Measurements from ENCODE around the gene USP20. TPM values are rescaled to one million over a fixed set of nuclear protein-coding genes. Genes with fewer than 3 reads are reported as not detected.

USP20 gene
- total RNA-seq, 1 experiment from 2014 or later: 8.1 TPM

- DNase-seq (ENCODE audit: low read depth): no peak
Observed at GRCh38 chr9:129874261-129875101, 39.2 kb downstream of the USP20 start.

- no peak for DNase-seq (ENCODE audit: low read depth)
Observed at GRCh38 chr9:129875181-129875611, 39.9 kb downstream of the USP20 start.

- DNase-seq (ENCODE audit: low read depth): peak; percentile 26
Observed at GRCh38 chr9:129875687-129876395, 40.6 kb downstream of the USP20 start.

GRCh38 chr9:129876815-129877214, 41.6 kb downstream of the USP20 start:
- DNase-seq (ENCODE audit: low read depth): no peak

GRCh38 chr9:129878291-129878690, 43.0 kb downstream of the USP20 start:
- DNase-seq (ENCODE audit: low read depth): no peak

GRCh38 chr9:129879103-129879699, 43.9 kb downstream of the USP20 start:
- DNase-seq (ENCODE audit: low read depth): no peak

GRCh38 chr9:129879991-129880653, 44.9 kb downstream of the USP20 start:
- no peak for DNase-seq (ENCODE audit: low read depth)

- DNase-seq (ENCODE audit: low read depth): no peak
Observed at GRCh38 chr9:129880654-129881546, 45.6 kb downstream of the USP20 start.

- DNase-seq (ENCODE audit: low read depth): no peak
Observed at GRCh38 chr9:129881547-129882324, 46.5 kb downstream of the USP20 start.

- DNase-seq (ENCODE audit: low read depth): peak; percentile 48
Observed at GRCh38 chr9:129884220-129885017, 49.2 kb downstream of the USP20 start.

GRCh38 chr9:129885018-129885669, 49.9 kb downstream of the USP20 start:
- DNase-seq (ENCODE audit: low read depth): no peak

- DNase-seq (ENCODE audit: low read depth): peak; percentile 85
Observed at GRCh38 chr9:129885670-129886106, 50.4 kb downstream of the USP20 start.

- no peak for DNase-seq (ENCODE audit: low read depth)
Observed at GRCh38 chr9:129886226-129887174, 51.2 kb downstream of the USP20 start.

- DNase-seq (ENCODE audit: low read depth): peak; percentile 46
Observed at GRCh38 chr9:129887334-129888292, 52.4 kb downstream of the USP20 start.

- DNase-seq (ENCODE audit: low read depth): no peak
Observed at GRCh38 chr9:129888293-129889121, 53.2 kb downstream of the USP20 start.

All from LHCN-M2 (cell line).